ENCODE measurements around the gene RUNDC3A.

RUNDC3A gene

DNA sequence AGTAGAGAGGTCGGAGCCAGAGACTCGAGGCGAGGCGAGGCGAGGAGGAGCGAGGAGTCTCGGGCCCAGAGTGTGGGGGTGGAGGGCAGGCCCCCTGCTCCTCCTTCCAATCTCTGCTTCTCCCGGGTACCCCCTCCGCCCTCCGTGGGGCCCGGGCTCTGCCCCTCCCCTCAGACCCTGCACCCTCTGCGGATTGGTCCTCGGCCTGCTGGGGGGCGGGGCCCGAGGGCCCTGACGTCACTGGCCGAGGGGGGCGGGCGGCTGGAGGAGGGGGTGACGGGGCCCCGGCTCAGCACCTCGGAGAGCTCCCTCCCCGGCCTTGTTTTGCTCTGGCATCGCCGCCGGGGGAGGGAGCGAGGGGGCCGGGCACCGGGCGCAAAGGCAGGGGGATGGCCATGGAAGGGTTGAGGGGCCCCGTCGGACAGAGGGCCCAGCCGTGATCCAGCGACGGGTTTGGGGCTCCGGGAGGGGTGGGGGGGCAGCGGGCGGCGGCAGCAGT lies at the start of gene RUNDC3A:
Gene RUNDC3A (plus strand): TSS at position 282 of the 499 bp plus-strand sequence. CDS start 232 bp downstream, outside the sequence.
- H3K36me3 ChIP-seq (ENCODE audit: insufficient read depth, low read length) = no peaks in the 10 kb centered on the region
- H3K4me3 ChIP-seq = peak within 1 kb of the TSS; percentile 69
- no peak for TF ChIP-seq EZH2 (IDR thresholded peaks at IDR 0.05)
- no peak for TF ChIP-seq POLR2AphosphoS5 (IDR thresholded peaks at IDR 0.05; ENCODE audit: borderline replicate concordance, low read depth, low read length)
- no peak for TF ChIP-seq FOXP2 (optimal IDR thresholded peaks at IDR 0.05; ENCODE audit: control extremely low read depth, extremely low read length, insufficient read depth)
- no peak within 1 kb of the TSS for H3K9ac ChIP-seq (ENCODE audit: insufficient read length)
- H3K27ac ChIP-seq = no peak within 1 kb of the TSS
- no peaks in the 10 kb centered on the region for H3K9me3 ChIP-seq (ENCODE audit: low read depth, low read length)
- DNase-seq (ENCODE audit: low read depth, low spot score) = no peak

DNA sequence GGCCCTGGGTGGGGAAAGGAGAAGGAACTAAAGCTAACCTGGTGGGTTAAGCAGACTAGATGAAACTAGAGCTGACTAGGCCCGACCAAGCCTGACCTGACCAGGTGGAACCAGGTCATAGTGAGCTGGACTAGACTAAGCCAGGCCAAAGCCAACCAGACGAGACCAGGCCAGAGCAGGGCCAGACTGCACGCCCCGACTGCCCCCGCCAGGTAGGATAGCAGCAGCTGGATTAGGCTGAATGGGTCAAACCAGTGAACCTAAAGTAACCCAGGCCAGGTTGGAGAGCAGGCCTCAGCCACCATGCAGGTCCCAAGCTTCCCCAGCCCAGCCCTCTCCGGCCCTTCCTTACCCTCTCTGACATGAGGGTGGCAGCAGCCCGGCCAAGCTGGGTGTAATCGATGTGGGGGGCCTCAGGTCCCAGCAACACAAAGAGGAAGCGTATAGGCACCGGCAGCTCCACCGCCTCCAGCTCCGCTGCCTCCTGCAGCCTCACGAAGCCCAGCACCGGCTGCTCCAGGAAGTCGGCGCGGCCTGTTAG lies 49.5 kb upstream of the RUNDC3A start:
- no peak overlapping the region for H3K27ac ChIP-seq
- no peak for TF ChIP-seq POLR2AphosphoS5 (IDR thresholded peaks at IDR 0.05; ENCODE audit: borderline replicate concordance, low read depth, low read length)
- no peak for TF ChIP-seq FOXP2 (optimal IDR thresholded peaks at IDR 0.05; ENCODE audit: control extremely low read depth, extremely low read length, insufficient read depth)
- TF ChIP-seq EZH2 (IDR thresholded peaks at IDR 0.05) = no peak
- no peak for DNase-seq (ENCODE audit: low read depth, low spot score)
- H3K9me3 ChIP-seq (ENCODE audit: low read depth, low read length) = no peaks in the 10 kb centered on the region
- no peaks in the 10 kb centered on the region for H3K36me3 ChIP-seq (ENCODE audit: insufficient read depth, low read length)
- H3K9ac ChIP-seq (ENCODE audit: insufficient read length) = no peak overlapping the region
- H3K4me3 ChIP-seq = no peak overlapping the region

DNA sequence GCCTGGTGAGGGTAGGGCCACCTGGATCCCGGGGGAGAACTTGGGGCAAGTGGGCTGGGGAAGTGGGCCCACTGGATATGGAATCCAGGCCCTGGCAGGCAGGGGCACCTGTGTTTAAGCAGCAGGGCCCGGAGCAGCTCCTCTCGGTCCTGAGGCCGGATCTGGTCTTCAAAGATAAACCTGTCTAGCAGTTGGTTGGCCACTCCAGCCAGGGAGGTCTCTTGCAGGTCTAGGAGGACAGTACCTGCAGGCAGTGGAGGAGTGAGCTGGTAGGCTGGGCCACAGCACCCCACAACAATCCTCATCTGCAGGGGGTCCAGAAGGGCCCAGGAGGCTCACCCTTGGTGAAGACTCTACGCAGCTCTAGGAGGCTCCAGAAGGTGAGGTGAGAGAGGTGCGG lies 48.1 kb upstream of the RUNDC3A start:
- Histone ChIP-seq H3K36me3 (ENCODE audit: insufficient read depth, low read length) (no peaks in the 10 kb centered on the region), H3K4me3 (no peak overlapping the region), H3K27ac (no peak overlapping the region), H3K9ac (ENCODE audit: insufficient read length) (no peak overlapping the region), H3K9me3 (ENCODE audit: low read depth, low read length) (no peaks in the 10 kb centered on the region)
- no peak for TF ChIP-seq POLR2AphosphoS5 (IDR thresholded peaks at IDR 0.05; ENCODE audit: borderline replicate concordance, low read depth, low read length)
- TF ChIP-seq FOXP2 (optimal IDR thresholded peaks at IDR 0.05; ENCODE audit: control extremely low read depth, extremely low read length, insufficient read depth) = no peak
- no peak for TF ChIP-seq EZH2 (IDR thresholded peaks at IDR 0.05)
- DNase-seq (ENCODE audit: low read depth, low spot score) = no peak

DNA sequence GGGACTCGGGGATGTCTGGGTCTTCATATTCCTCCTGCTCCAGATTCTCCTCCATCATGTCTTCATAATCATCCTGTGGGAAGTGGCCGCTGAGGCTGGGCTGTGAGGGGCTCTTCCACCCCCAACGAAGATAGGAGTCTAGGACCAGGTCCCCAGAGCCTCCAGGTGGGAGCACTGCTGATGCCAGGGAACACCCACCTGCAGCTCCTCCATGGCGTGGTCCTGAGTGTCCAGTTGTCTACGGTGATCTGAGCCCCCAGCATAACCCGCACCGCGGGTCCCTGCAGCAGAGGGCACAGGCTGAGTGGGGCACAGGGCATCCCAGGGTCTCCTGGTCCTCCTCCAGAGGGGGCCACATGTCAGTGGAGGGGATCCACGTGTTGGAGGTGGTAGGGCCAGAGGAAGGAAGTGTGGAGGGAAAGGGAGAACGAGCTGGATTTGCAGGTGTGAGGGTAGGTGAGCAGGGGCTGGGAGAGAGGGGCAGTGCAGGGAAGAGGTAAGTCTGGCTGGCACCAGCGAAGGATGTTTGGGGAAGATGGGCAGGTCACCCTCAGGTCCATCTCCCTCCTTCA lies 45.7 kb upstream of the RUNDC3A start:
- no peaks in the 10 kb centered on the region for H3K36me3 ChIP-seq (ENCODE audit: insufficient read depth, low read length)
- no peak overlapping the region for H3K27ac ChIP-seq
- no peaks in the 10 kb centered on the region for H3K9me3 ChIP-seq (ENCODE audit: low read depth, low read length)
- no peak for DNase-seq (ENCODE audit: low read depth, low spot score)
- H3K9ac ChIP-seq (ENCODE audit: insufficient read length) = no peak overlapping the region
- TF ChIP-seq POLR2AphosphoS5 (IDR thresholded peaks at IDR 0.05; ENCODE audit: borderline replicate concordance, low read depth, low read length) (no peak), EZH2 (IDR thresholded peaks at IDR 0.05) (no peak), FOXP2 (optimal IDR thresholded peaks at IDR 0.05; ENCODE audit: control extremely low read depth, extremely low read length, insufficient read depth) (no peak)
- no peak overlapping the region for H3K4me3 ChIP-seq

DNA sequence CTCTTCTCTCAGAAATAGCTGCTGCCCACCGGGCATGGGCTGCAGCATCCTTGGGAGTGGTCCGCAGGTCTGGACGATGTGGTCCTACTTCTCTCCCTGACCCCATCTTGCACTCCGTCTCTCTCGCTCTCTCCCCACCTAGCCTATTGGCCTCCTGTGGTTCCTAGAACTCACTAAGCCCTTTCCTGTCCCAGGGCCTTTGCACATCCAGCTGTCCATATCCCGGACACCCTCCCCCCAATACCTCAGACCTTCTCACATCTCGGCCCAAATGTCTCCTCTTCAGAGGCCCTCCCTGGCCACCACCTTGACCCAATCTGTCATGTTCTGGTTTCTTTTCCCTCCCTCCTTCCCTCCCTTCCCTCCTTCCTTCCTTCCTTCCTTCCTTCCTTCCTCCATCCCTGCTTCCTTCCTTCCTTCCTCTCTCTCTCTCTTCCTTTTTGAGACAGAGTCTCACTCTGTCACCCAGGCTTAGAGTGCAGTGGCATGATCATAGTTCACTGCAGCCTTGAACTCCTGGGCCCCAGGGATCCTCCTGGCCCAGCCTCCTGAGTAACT lies 45.0 kb upstream of the RUNDC3A start:
- DNase-seq (ENCODE audit: low read depth, low spot score) = no peak
- no peak overlapping the region for H3K4me3 ChIP-seq
- H3K27ac ChIP-seq = no peak overlapping the region
- H3K36me3 ChIP-seq (ENCODE audit: insufficient read depth, low read length) = no peaks in the 10 kb centered on the region
- no peak for TF ChIP-seq FOXP2 (optimal IDR thresholded peaks at IDR 0.05; ENCODE audit: control extremely low read depth, extremely low read length, insufficient read depth)
- no peak for TF ChIP-seq EZH2 (IDR thresholded peaks at IDR 0.05)
- no peak for TF ChIP-seq POLR2AphosphoS5 (IDR thresholded peaks at IDR 0.05; ENCODE audit: borderline replicate concordance, low read depth, low read length)
- H3K9me3 ChIP-seq (ENCODE audit: low read depth, low read length) = no peaks in the 10 kb centered on the region
- no peak overlapping the region for H3K9ac ChIP-seq (ENCODE audit: insufficient read length)

DNA sequence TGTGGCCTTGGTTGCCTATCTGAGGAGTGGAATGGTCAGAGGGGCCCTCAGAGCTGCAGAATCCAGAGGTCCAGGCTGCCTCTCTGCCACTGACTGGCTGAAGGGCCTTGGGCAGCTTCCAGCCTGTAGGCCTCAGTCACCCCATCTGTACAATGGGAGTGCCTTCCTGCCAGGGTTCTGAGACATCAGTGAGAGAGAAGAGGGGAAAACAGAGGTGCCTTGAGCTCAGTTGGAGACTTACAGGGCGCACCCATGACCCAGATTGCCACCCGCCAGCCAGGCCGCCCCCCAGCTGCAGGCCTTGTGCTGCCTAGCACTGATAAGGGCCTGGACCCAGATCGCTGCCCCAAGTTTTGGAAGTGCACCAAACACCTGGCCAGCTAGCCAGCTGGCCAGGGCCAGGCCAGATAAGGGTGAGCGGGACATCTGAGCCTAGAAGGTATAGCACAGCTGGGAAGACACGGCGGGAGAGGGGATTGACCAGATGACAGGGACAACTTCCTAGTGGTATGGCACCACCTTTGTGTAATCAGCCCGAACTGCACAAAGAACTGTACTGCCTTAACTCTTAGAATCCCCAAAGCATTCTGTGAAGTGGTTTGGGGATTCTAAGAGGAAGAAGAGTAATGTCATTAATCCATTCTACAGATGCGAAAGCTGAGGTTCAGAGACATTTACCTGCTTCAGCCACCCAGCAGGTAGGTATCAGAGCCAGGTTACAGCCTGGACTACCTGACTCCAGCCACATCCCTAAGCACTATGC lies 41.8 kb upstream of the RUNDC3A start:
- Histone ChIP-seq H3K27ac (no peak overlapping the region), H3K36me3 (ENCODE audit: insufficient read depth, low read length) (no peaks in the 10 kb centered on the region), H3K9me3 (ENCODE audit: low read depth, low read length) (no peaks in the 10 kb centered on the region), H3K9ac (ENCODE audit: insufficient read length) (no peak overlapping the region), H3K4me3 (no peak overlapping the region)
- DNase-seq (ENCODE audit: low read depth, low spot score) = no peak
- TF ChIP-seq EZH2 (IDR thresholded peaks at IDR 0.05) (no peak), FOXP2 (optimal IDR thresholded peaks at IDR 0.05; ENCODE audit: control extremely low read depth, extremely low read length, insufficient read depth) (no peak), POLR2AphosphoS5 (IDR thresholded peaks at IDR 0.05; ENCODE audit: borderline replicate concordance, low read depth, low read length) (no peak)

DNA sequence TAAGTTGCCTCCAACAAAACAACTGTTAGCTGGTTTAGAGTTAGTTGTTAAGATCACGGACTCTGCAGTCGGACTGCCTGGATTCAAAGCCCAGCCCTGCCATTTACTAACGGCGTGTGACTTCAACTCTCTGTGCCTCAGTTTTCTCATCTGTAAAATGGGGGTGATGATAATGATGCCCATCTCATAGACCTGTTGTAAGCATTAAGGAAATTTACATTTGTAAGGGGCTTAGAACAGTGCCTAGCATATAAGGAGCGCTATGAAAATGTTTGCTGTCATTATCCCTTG lies 41.3 kb upstream of the RUNDC3A start:
- H3K27ac ChIP-seq = no peak overlapping the region

DNA sequence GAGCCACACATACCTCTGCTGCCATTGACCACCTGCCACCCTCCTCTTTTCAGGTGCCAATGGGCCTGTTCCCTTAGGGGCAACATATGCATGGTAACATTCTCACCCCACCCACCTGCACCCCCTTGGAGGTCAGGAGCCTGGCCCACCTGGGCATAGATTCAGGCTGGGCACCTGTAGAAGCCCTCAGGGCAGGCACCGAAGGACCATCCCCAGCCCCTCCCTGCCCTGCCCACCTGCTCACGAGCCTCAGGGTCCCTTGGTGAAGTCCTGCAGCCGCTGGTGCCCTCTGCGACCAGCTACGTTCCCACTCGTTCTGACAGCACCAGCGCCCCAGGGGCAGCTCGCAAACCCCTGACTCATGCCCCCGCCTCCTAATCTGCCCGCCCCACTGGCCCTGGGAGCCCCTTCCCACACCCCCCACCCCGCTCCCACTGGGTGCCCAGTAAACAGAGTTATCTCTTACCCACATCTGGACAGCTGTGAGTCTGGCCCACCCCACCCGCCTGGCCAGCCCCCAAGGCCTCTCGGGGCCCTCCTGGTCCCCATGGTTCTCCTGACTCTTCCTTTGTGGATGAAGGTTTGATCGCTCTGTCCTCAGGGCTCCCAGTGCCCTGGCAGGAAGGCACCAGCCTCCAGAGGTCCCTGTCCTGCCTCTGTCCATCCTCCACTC lies 40.4 kb upstream of the RUNDC3A start, which contains the start of gene SLC4A1:
Gene SLC4A1 (minus strand): TSS at position 318 of the 673 bp plus-strand sequence. CDS start 5,269 bp downstream, outside the sequence.
- Histone ChIP-seq H3K9ac (ENCODE audit: insufficient read length) (no peak within 1 kb of the TSS), H3K27ac (no peak within 1 kb of the TSS), H3K9me3 (ENCODE audit: low read depth, low read length) (no peaks in the 10 kb centered on the region), H3K36me3 (ENCODE audit: insufficient read depth, low read length) (no peaks in the 10 kb centered on the region), H3K4me3 (no peak within 1 kb of the TSS)
- no peak for DNase-seq (ENCODE audit: low read depth, low spot score)
- TF ChIP-seq FOXP2 (optimal IDR thresholded peaks at IDR 0.05; ENCODE audit: control extremely low read depth, extremely low read length, insufficient read depth) (no peak), EZH2 (IDR thresholded peaks at IDR 0.05) (no peak)

More for the DNA sequence above, 41.3 kb upstream of the RUNDC3A start:
- DNase-seq (ENCODE audit: low read depth, low spot score) = no peak
- Histone ChIP-seq H3K9me3 (ENCODE audit: low read depth, low read length) (no peaks in the 10 kb centered on the region), H3K4me3 (no peak overlapping the region), H3K36me3 (ENCODE audit: insufficient read depth, low read length) (no peaks in the 10 kb centered on the region), H3K9ac (ENCODE audit: insufficient read length) (no peak overlapping the region)
- TF ChIP-seq FOXP2 (optimal IDR thresholded peaks at IDR 0.05; ENCODE audit: control extremely low read depth, extremely low read length, insufficient read depth) (no peak), POLR2AphosphoS5 (IDR thresholded peaks at IDR 0.05; ENCODE audit: borderline replicate concordance, low read depth, low read length) (no peak), EZH2 (IDR thresholded peaks at IDR 0.05) (no peak)

Measured in SK-N-MC (cell line).